Epidermal melanocyte (primary cell): ENCODE data around the gene MEX3D.

Source experiments
- DNase-seq: peaks from one replicate; pipeline ENCODE4 v3.0.0; 2011; ENCODE audit warnings: low spot score; ENCODE audit not compliant: insufficient read length

Gene MEX3D

GRCh38 chr19:1568320-1569019 lies at the start of gene MEX3D:
TSS of gene MEX3D (minus strand) at chr19:1568325. CDS start at chr19:1568058, 267 bp downstream.
- peak; percentile 94 for DNase-seq

GRCh38 chr19:1616875-1617274 lies 48.8 kb upstream of the MEX3D start:
- DNase-seq: no peak

GRCh38 chr19:1616396-1616795 lies 48.3 kb upstream of the MEX3D start:
- no peak for DNase-seq

- DNase-seq: no peak
Observed at GRCh38 chr19:1615156-1615765, 47.1 kb upstream of the MEX3D start.

GRCh38 chr19:1613808-1614570 lies 45.9 kb upstream of the MEX3D start:
- DNase-seq: no peak

- no peak for DNase-seq
Observed at GRCh38 chr19:1613146-1613545, 45.0 kb upstream of the MEX3D start.

GRCh38 chr19:1612114-1613086 lies 44.3 kb upstream of the MEX3D start:
- DNase-seq: no peak

- no peak for DNase-seq
Observed at GRCh38 chr19:1611353-1611752, 43.2 kb upstream of the MEX3D start.

- DNase-seq: no peak
Observed at GRCh38 chr19:1610579-1610978, 42.5 kb upstream of the MEX3D start.

GRCh38 chr19:1609680-1610474 lies 41.8 kb upstream of the MEX3D start:
- no peak for DNase-seq

- DNase-seq: no peak
Observed at GRCh38 chr19:1609103-1609396, 40.9 kb upstream of the MEX3D start.

GRCh38 chr19:1608359-1609102 lies 40.4 kb upstream of the MEX3D start:
- DNase-seq: no peak

- DNase-seq: no peak
Observed at GRCh38 chr19:1606138-1606651, 38.1 kb upstream of the MEX3D start.

- DNase-seq: peak; percentile 98
Observed at GRCh38 chr19:1605236-1606137, 37.4 kb upstream of the MEX3D start, which contains the start of gene UQCR11. TSS of gene UQCR11 (minus strand) at chr19:1605462. CDS start at chr19:1605409, 53 bp downstream.

- DNase-seq: no peak
Observed at GRCh38 chr19:1602091-1602707, 34.1 kb upstream of the MEX3D start.

GRCh38 chr19:1601613-1602064 lies 33.5 kb upstream of the MEX3D start:
- DNase-seq: no peak

- DNase-seq: no peak
Observed at GRCh38 chr19:1599460-1599846, 31.3 kb upstream of the MEX3D start.
